Hematopoietic multipotent progenitor cell treated with erythropoietin and hydrocortisone succinate and interleukin-3 and kit ligand, for 4 days (in vitro differentiated cells): ENCODE measurements around the gene SIK1.
"Not testable (repeated sequence)": the region's sequence is repeated elsewhere in the genome, so short reads cannot be mapped to it uniquely, and the experiment has no call there.

Source experiments
- DNase-seq: peaks from one replicate; pipeline ENCODE4 v3.0.0-alpha.2; 2015

Gene SIK1

DNA sequence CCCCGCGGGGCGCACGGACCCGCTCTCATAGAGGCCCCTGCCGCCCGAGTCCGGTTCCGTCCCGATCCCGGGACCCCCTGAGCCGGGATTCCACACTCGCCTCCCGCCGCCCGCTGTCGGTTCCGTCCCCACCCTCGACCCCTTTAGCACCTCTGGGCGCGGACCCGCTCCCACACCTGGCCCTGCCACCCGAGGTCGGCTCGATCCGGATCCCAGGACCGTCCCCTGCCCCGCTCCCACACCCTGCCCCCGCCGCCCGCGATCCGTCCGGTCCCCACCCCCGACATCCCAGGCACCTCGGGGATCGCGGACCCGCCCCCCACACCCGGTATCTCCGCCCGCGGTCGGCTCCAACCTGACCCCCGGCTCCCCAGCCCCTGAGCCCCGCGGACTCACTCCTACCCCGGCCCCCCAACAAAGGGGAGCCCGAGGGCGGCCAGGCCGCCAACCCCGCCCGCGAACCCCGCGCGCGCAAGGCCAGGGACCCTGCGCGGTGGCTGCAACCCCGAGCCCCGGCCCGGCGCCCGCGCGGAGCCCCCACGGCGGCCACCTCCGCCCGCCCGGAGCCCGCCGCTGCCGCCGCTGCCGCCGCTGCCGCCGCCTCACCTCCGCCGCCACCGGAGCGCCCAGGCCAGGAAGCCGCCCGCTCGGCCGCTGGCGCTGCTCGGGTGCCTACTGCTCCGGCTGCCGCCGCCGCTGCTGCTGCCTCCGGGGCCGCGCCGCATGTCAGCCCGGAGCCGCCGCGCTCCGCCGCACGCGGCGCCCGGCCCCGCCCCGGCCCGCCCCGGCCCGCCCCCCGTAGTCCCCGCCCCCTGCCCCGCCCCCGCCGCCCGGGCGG, at the start of gene SIK1:
TSS of gene SIK1 (minus strand) at position 728 of the 838 bp plus-strand sequence. CDS start 953 bp downstream, outside the sequence.
- DNase-seq, result not testable (repeated sequence)

- not testable (repeated sequence) for DNase-seq
Measured at GRCh38 chr21:43471597-43472242, 44.8 kb upstream of the SIK1 start.

DNA sequence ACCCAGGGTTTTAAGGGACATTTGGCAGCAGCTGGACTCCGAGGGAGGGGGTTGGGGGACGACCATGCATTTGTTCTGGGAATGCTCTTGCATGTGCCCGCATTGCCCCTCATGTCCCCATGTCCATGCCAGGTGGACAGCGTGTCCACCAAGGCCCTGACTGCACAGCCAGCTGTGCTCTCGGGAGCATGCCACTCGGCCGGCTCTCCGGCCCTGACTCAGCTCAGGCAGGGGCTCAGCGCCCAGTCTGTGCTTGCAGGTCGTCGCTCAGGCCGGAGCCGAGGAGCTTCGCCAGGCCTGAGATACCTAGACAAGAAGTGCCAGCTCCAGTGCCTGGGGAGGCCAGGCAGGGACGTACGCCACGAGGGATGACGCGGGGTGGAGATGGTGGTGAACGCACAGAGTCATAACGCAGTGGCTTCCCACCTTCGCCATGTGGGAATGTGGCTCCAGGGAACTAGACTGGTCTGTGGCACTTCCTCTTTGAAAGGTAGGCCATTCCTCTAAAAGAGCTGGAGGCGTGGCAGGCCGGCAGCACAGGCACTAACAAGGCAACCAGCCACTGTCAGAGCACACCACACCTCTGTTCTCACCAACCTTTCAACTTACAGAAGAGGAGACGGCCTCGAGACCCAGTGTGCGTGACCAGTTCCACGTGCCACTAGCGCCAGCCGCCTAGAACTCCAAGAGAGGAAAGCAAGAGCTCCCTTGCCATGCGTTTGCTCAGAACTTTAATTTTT, 43.0 kb upstream of the SIK1 start:
- not testable (repeated sequence) for DNase-seq

DNA sequence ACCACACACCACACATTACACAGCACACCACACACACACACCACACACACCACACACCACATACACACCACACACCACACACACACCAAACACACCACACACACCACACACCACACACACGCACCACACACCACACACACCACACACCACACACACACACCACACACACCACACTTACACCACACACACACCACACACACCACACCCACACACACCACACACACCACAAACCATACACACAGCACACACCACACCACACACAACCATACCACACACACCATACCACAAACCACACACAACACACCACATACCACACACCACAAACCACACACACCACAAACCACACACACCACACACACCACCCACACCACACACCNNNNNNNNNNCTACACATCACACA, 40.9 kb upstream of the SIK1 start:
- no peak for DNase-seq

DNA sequence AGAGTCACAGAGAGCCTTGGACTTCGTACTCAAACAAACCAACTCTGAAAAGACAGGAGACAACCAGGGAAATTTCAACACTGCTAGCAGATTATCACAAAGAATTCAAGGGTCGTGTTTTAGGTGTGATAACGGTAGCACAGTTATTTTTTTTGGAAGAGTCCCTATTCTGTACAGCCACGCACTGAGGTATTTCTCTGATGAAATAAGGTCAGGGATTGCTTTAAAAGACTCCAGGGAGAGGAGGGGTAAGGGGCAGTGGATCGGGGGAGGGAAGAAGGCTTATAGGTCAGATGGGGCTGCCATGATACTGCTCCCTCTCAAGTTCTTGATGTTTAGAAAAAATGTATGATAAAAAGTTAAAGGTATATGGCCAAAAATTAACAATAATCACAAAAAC, 38.2 kb upstream of the SIK1 start:
- not testable (repeated sequence) for DNase-seq

DNA sequence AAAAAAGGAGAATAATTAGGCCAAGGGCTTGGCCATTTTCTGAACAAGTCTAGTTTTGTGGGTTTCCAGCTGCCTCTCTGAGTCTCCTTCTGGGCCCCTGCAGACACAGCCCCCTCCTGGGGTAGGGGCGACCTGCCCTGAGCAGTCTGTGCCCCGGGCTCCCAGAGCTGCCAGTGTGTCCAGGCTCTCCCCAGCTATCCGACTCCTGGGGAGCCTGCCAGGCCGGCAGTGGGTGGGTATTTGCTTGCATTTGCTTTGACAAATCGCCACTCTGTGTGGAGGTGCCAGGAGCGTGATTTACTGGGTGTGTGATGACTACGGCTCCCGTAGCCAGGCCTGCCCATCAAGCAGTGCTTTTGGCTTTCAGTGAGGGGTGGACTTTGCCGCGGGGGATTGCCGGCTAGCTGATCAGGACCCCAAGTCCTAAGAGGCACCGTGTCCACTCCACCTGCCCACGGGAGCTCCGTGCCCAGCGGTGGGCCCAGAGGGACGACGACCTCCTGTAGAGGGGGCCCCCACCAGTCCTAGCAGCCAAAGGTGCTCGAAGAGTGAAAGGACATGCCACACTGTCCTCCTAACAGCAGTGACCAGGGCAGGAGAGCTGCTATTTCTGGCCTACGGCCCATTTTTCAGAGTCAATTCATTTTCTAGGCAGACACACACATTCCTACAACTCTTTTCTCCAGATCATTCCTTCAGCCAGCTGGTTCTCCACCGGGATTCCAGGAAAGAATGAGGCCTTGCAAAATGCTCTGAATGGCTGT, 36.7 kb upstream of the SIK1 start:
- DNase-seq, result not testable (repeated sequence)

DNA sequence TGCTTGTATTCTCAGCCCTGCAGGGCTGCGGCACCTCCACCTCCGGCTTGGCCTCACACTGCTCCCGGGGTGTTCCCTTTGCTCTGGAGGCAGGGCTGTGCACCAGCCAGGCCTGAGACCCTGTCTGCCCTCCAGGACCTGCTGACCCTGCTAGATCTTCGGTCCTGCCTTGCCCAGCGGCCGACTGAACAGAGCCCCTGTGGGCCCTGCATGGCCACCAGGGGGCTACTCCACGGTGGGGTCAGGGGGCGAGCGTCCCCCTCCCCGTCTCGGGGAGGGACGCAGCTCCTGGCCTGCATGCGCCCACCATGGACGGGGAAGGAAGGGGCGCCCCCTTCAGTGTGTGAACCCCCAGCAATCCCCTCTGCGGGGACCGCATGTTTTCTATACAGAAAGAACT, 36.0 kb upstream of the SIK1 start:
- DNase-seq, result not testable (repeated sequence)

DNA sequence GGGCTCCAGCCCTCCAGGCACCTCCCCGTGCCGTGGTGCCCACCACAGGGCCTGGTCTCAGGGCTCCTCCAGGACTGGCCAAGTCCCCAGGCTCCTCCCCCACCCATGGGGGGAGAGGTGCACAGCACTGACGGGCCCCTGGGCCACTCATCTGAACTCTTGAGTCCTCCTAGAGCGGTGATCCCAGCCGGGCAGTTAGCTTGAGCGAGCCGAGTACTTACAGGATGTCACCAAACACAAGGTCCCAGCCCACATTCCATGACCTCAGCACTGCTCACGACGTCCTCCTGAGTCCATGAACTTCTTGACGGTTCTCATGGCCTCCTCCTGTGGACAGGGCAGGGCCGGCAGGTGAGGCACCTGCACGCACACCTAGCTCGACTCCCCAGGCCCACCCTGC, 33.5 kb upstream of the SIK1 start:
- not testable (repeated sequence) for DNase-seq

DNA sequence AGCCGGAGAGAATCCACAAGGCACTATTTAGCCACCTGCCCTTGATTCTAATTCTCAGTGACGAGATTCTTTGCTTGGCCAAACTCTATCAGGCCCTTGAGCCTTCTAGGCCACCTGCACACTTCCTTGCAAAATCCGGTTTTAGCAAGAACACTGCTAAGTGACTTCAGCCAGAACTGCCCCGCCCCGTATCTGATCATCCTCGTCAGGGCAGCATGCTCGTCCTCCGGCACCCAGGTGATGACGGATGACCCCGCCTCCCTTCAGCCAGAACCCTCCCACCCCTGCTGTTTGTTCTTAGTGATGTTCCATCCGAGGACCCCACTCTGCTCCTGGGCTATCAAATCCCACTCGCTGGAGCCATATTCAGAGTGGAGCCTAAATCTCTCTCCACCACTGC, 32.1 kb upstream of the SIK1 start:
- DNase-seq, result not testable (repeated sequence)

DNA sequence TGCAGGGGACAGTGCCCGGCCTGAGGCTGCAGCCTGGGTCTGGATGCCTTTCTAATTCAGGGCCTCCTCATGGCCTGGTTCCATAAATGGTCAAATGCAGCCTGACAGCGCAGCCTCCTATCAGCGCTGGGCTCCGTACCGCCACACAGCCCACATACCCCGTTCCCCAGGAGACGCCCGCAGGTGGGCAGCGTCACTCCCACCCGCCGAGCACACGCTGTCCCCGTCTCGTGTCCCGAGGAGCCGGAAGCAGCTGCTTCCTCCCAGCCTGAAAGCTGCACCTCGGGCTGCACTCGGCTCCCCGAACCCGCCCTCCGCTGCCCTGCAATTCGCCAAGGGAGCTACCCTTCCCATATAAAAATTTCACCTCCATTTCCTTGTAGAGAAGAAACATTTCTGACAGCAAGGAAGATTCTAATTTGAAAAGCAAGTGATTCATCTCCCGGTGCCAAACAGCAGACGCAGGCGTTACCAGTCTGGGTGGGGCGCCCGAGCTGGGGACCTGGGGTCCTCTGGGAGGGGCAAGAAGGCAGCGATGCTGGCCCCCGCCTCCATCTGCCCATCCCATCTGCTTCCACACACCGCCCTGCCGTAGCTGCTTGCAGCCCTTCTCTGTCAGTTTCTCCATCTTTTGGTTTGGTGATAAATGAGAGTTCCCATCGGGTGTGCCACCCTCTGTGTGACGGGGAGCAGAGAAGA, 29.8 kb upstream of the SIK1 start:
- DNase-seq, result not testable (repeated sequence)

GRCh38 chr21:43455717-43456116, 28.8 kb upstream of the SIK1 start:
- not testable (repeated sequence) for DNase-seq

- not testable (repeated sequence) for DNase-seq
Measured at GRCh38 chr21:43454176-43454575, 27.2 kb upstream of the SIK1 start.

GRCh38 chr21:43451850-43452249, 24.9 kb upstream of the SIK1 start:
- not testable (repeated sequence) for DNase-seq

GRCh38 chr21:43450287-43450686, 23.4 kb upstream of the SIK1 start:
- not testable (repeated sequence) for DNase-seq

GRCh38 chr21:43447353-43447977, 20.5 kb upstream of the SIK1 start:
- not testable (repeated sequence) for DNase-seq

DNA sequence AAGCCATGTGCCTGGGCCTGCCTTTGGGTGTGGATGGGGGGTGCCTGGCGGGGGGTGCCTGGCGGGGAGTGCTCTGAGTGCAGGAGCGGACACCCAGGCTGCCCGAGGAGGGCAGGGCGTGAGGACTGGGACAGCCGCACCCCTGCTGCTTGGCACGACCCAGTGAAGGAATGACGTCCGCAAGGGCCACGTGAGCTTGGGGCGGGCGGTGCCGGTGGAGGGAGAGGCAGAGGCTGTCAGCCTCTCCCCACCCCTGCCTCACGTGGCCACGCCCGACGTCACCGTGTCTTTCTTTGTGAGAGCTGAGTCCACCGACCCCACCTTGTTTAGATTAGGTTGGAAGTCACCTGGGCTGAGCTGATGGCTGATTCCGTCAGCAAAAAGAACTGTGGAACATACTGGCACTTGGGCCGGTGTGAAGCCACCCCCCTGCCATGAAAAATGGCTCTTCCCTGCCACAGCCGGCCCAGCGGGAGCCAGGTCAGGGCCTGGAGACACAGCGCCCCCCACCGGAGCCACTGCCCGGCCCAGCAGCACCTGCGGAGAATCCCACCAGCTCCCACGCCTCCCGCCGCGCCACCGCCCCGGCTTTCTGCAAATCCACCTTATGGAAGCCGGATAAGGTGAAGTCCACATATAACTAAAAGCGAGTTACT, 19.5 kb upstream of the SIK1 start:
- DNase-seq, result not testable (repeated sequence)

GRCh38 chr21:43444524-43444923, 17.6 kb upstream of the SIK1 start:
- DNase-seq, result not testable (repeated sequence)

GRCh38 chr21:43442571-43442970, 15.6 kb upstream of the SIK1 start:
- DNase-seq, result not testable (repeated sequence)

DNA sequence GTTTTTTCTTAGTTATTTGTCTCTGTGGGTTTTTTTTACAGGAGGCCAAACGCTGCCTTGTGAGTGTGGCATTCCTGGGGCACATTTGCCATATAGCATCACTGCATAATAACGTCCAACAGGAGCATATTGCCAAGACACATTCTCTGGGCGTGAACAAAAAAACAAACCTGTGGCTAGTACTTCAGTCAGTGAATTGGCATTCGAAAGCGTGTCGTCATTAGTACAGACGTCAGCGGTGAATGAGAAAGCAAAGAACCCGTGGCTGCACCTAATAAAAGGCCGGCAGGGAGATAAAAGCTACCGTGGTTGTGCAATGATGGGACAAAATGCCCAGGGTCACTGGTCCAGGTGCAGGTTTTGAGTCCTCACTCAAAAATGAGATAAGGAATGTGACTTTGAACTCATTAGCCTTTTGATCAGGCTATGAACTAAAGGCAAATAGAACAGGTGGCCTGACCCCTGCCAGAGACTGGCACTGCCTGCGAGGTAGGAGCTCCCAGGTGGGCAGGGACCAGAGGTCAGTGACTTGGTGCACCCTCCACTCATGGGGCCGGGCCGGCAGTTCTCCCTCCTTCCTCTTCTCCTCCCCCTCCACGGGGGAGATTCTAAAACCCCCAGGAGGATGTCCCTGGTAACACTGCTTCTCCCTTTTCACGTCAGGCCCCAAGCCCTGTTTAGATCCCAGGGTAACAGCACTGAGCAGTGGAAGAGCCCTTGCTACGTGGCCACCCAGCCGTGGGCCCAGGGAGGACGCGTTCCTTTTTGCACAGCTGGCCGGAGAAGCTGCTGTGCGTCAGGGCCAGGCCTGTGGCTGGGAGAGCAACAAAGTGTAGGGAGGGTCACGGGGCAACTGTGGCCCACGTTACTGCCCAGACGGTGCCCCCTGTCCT, 14.2 kb upstream of the SIK1 start:
- DNase-seq, result not testable (repeated sequence)
